KMS-11 (cell line): Measurements from ENCODE around the gene ACOT13.

Experiments used
- H2AFZ ChIP-seq: fragments of 200-600 bp; sonication (generic); 2 replicates; pipeline ENCODE4 v1.6.1; 2016; ENCODE audit warnings: antibody characterized with exemption, mixed run types, low read depth
- H3K27ac ChIP-seq: fragments of 200-600 bp; sonication (generic); 2 replicates; pipeline ENCODE4 v1.6.1; 2016; ENCODE audit warnings: mild to moderate bottlenecking, mixed run types
- H3K27me3 ChIP-seq: fragments of 200-600 bp; sonication (generic); 2 replicates; pipeline ENCODE4 v1.6.1; 2017; ENCODE audit warnings: mild to moderate bottlenecking, low read depth, mixed run types, moderate library complexity; ENCODE audit not compliant: insufficient read depth
- H3K36me3 ChIP-seq: fragments of 200-600 bp; sonication (generic); 2 replicates; pipeline ENCODE4 v1.6.1; 2017; ENCODE audit warnings: mild to moderate bottlenecking, mixed run types; ENCODE audit not compliant: insufficient read depth
- H3K4me1 ChIP-seq: fragments of 200-600 bp; sonication (generic); 2 replicates; pipeline ENCODE4 v1.6.1; 2016; ENCODE audit warnings: mild to moderate bottlenecking, low read depth, mixed run types; ENCODE audit not compliant: poor library complexity, severe bottlenecking
- H3K4me2 ChIP-seq: fragments of 200-600 bp; sonication (generic); 2 replicates; pipeline ENCODE4 v1.7.0; 2016; ENCODE audit warnings: mild to moderate bottlenecking, mixed run types
- H3K4me3 ChIP-seq: fragments of 200-600 bp; sonication (generic); IDR thresholded peaks from 2 replicates; pipeline ENCODE4 v1.6.1; 2017; ENCODE audit warnings: low read depth, low read length, mixed read lengths; ENCODE audit not compliant: insufficient read depth
- H3K79me2 ChIP-seq: fragments of 200-600 bp; sonication (generic); 2 replicates; pipeline ENCODE4 v1.6.1; 2016; ENCODE audit warnings: low read depth, mixed run types; ENCODE audit not compliant: insufficient read depth
- H3K9ac ChIP-seq: fragments of 200-600 bp; sonication (generic); 2 replicates; pipeline ENCODE4 v1.6.1; 2016; ENCODE audit warnings: mild to moderate bottlenecking, mixed run types
- H4K20me1 ChIP-seq: fragments of 200-600 bp; sonication (generic); 2 replicates; pipeline ENCODE4 v1.6.1; 2016; ENCODE audit warnings: mild to moderate bottlenecking, mixed run types; ENCODE audit not compliant: insufficient read depth
- CTCF ChIP-seq: fragments of 200-600 bp; sonication (generic); conservative IDR thresholded peaks from 2 replicates; pipeline ENCODE4 v1.6.1; 2017; ENCODE audit warnings: low read depth, mild to moderate bottlenecking, antibody characterized with exemption, low read length, moderate library complexity, mixed read lengths

ACOT13 gene

GRCh38 chr6:24680582-24680981 lies 13.7 kb downstream of the ACOT13 start:
- Histone ChIP-seq H3K79me2 (no peaks in the 10 kb centered on the region), H3K4me2 (no peak overlapping the region), H2AFZ (no peak overlapping the region), H3K27ac (no peak overlapping the region), H3K36me3 (no peaks in the 10 kb centered on the region), H3K4me3 (no peak overlapping the region), H3K9ac (no peak overlapping the region), H3K4me1 (no peaks in the 10 kb centered on the region), H4K20me1 (no peaks in the 10 kb centered on the region), H3K27me3 (no peaks in the 10 kb centered on the region)
- TF ChIP-seq CTCF: no peak

- Histone ChIP-seq H3K27ac (no peak overlapping the region), H4K20me1 (no peaks in the 10 kb centered on the region), H3K9ac (no peak overlapping the region), H2AFZ (no peak overlapping the region), H3K4me2 (no peak overlapping the region), H3K79me2 (no peaks in the 10 kb centered on the region), H3K27me3 (no peaks in the 10 kb centered on the region), H3K36me3 (no peaks in the 10 kb centered on the region), H3K4me1 (no peaks in the 10 kb centered on the region), H3K4me3 (no peak overlapping the region)
- no peak for TF ChIP-seq CTCF
Observed at GRCh38 chr6:24683297-24684296, 16.7 kb downstream of the ACOT13 start.

GRCh38 chr6:24686408-24686807 lies 19.5 kb downstream of the ACOT13 start:
- Histone ChIP-seq H3K4me2 (no peak overlapping the region), H3K36me3 (no peaks in the 10 kb centered on the region), H3K4me1 (no peaks in the 10 kb centered on the region), H3K4me3 (no peak overlapping the region), H3K79me2 (no peaks in the 10 kb centered on the region), H3K9ac (no peak overlapping the region), H2AFZ (no peak overlapping the region), H3K27ac (no peak overlapping the region), H3K27me3 (no peaks in the 10 kb centered on the region), H4K20me1 (no peaks in the 10 kb centered on the region)
- no peak for TF ChIP-seq CTCF

- Histone ChIP-seq H3K79me2 (no peaks in the 10 kb centered on the region), H3K27ac (no peak overlapping the region), H4K20me1 (no peaks in the 10 kb centered on the region), H3K4me1 (no peaks in the 10 kb centered on the region), H2AFZ (no peak overlapping the region), H3K27me3 (no peaks in the 10 kb centered on the region), H3K4me2 (no peak overlapping the region), H3K36me3 (no peaks in the 10 kb centered on the region), H3K4me3 (no peak overlapping the region), H3K9ac (no peak overlapping the region)
- no peak for TF ChIP-seq CTCF
Observed at GRCh38 chr6:24686946-24687345, 20.1 kb downstream of the ACOT13 start.
